Measurements from ENCODE around the gene C5AR2. TPM values are rescaled to one million over a fixed set of nuclear protein-coding genes. Genes with fewer than 3 reads are reported as not detected.

The C5AR2 gene
- 2.3 TPM for total RNA-seq

GRCh38 chr19:47331931-47332547 lies at the start of gene C5AR2:
TSS of gene C5AR2 (plus strand) at chr19:47332175. CDS start at chr19:47340800, 8,625 bp downstream.

GRCh38 chr19:47309608-47310007 lies 22.4 kb upstream of the C5AR2 start, which contains the start of gene C5AR1:
TSS of gene C5AR1 (plus strand) at chr19:47309861. CDS start at chr19:47309896, 35 bp downstream.

DNA sequence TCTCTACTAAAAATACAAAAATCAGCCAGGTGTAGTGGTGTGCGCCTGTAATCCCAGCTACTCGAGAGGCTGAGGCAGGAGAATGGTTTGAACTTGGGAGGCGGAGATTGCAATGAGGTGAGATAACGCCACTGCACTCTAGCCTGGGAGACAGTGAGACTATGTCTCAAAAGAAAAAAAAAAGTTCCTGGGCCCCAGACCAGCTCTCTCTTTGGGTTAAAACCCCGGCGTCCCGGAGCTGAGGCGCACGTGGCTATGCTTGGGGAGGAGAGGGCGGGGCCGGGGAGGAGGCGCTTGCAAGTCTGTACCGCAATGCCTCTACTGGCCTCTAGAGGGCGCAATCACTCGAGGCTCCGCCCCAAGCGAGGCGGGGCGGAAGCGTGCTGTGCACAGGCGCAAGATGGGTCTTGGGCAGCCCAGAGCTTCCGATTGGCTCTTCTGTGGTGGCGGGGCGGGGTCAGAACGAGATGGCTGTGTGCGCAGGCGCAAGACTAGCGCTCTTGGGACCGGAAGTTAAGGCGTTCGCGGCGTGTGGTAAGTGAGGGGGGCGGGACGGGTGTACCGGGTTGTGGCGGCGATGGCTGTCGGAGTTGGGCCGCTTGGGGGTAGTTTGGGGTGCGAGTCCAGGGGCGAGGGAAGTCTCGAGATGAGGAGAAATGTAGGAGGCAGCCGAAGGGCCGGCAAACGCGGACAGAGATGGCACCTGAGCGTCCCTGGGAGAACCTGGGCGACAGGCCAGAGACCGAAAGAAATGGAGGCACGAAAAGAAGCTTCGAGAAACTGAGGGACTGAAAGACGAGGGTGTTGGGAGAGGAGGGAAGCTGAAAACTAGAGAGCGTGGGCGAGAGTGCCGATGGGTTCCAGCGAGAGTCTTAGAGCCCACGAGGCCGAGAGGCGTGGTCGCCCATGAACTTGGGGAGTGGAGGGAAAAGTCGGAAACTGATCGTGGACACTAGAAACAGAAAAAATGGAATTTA lies 17.1 kb downstream of the C5AR2 start, which contains the start of gene DHX34:
TSS of gene DHX34 (plus strand) at position 497 of the 977 bp plus-strand sequence. CDS start 3,716 bp downstream, outside the sequence.

Other genes with a start within 250 kb of the C5AR2 start
- gene ZC3H4, start 218.4 kb upstream of the C5AR2 start, total RNA-seq = 24.5 TPM
- gene SAE1, start 201.3 kb upstream of the C5AR2 start, total RNA-seq = 67.6 TPM
- gene BBC3, start 101.0 kb upstream of the C5AR2 start, total RNA-seq = 4.6 TPM
- 11.8 TPM for gene CCDC9, start 75.7 kb upstream of the C5AR2 start, total RNA-seq
- gene INAFM1, start 57.3 kb upstream of the C5AR2 start, total RNA-seq = 7.6 TPM
- gene C5AR1, start 22.3 kb upstream of the C5AR2 start, total RNA-seq = 8.3 TPM
- gene DHX34, start 17.1 kb downstream of the C5AR2 start, total RNA-seq = 19.7 TPM
- gene MEIS3, start 87.4 kb downstream of the C5AR2 start, total RNA-seq = 25.0 TPM
- 0.12 TPM for gene SLC8A2, start 139.7 kb downstream of the C5AR2 start, total RNA-seq
- gene KPTN, start 152.0 kb downstream of the C5AR2 start, total RNA-seq = 7.9 TPM
- gene NAPA, start 182.9 kb downstream of the C5AR2 start, total RNA-seq = 78.7 TPM
- gene ZNF541, start 241.0 kb downstream of the C5AR2 start, total RNA-seq = 0.18 TPM